ENCODE data around the gene ARHGAP6. TPM values are rescaled to one million over a fixed set of nuclear protein-coding genes. Genes with fewer than 3 reads are reported as not detected.
"Not testable (repeated sequence)": the region's sequence is repeated elsewhere in the genome, so short reads cannot be mapped to it uniquely, and the experiment has no call there.

Gene ARHGAP6
- total RNA-seq, 1 experiment from 2014 or later = not detected

GRCh38 chrX:11257290-11257689 is 408.4 kb downstream of the ARHGAP6 start:
- Histone ChIP-seq H3K9me3 (ENCODE audit: low read length) (no peaks in the 10 kb centered on the region), H3K27me3 (ENCODE audit: low read length) (no peaks in the 10 kb centered on the region), H3K27ac (ENCODE audit: low read length) (no peak overlapping the region), H3K9ac (ENCODE audit: low read length) (no peak overlapping the region), H2AFZ (ENCODE audit: low read length) (no peak overlapping the region), H3K4me3 (ENCODE audit: low read length) (no peak overlapping the region), H3K4me2 (ENCODE audit: low read depth, low read length, poor library complexity, severe bottlenecking) (no peak overlapping the region), H3K9me2 (replicated peaks; ENCODE audit: insufficient read depth, low read length) (no peaks in the 10 kb centered on the region), H3K4me1 (ENCODE audit: low read length) (no peaks in the 10 kb centered on the region), H3K79me2 (ENCODE audit: low read length) (no peaks in the 10 kb centered on the region), H3K36me3 (ENCODE audit: insufficient read depth, low read length) (no peaks in the 10 kb centered on the region), H4K20me1 (ENCODE audit: insufficient read depth, low read depth, low read length) (no peaks in the 10 kb centered on the region)
- DNase-seq = no peak

GRCh38 chrX:11254417-11255109 is 411.2 kb downstream of the ARHGAP6 start:
- Histone ChIP-seq H2AFZ (ENCODE audit: low read length) (no peak overlapping the region), H3K9me3 (ENCODE audit: low read length) (no peaks in the 10 kb centered on the region), H3K36me3 (ENCODE audit: insufficient read depth, low read length) (no peaks in the 10 kb centered on the region), H3K27me3 (ENCODE audit: low read length) (no peaks in the 10 kb centered on the region), H3K4me3 (ENCODE audit: low read length) (no peak overlapping the region), H3K9me2 (replicated peaks; ENCODE audit: insufficient read depth, low read length) (no peaks in the 10 kb centered on the region), H3K4me1 (ENCODE audit: low read length) (no peaks in the 10 kb centered on the region), H3K4me2 (ENCODE audit: low read depth, low read length, poor library complexity, severe bottlenecking) (no peak overlapping the region), H3K79me2 (ENCODE audit: low read length) (no peaks in the 10 kb centered on the region), H3K9ac (ENCODE audit: low read length) (no peak overlapping the region), H3K27ac (ENCODE audit: low read length) (no peak overlapping the region), H4K20me1 (ENCODE audit: insufficient read depth, low read depth, low read length) (no peaks in the 10 kb centered on the region)
- DNase-seq = no peak

DNA sequence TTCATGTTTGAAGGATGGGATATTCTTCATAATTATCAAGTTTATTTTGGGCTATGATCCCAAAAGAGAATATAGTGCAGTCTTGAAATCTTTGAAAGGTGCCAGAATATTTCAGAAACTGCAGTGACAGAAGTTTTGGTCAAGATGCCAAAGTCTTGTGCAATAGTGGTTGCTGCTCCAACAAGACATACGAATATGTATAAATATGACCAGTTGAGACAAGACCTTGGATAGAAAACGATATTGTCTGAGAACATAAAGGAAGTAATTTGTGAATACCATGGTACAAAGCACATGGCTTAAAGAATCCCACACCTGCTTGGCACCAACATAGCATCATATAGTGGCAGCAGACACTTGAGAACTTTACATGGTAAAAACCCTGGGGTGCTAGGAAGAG is 421.1 kb downstream of the ARHGAP6 start:
- no peak for DNase-seq
- H3K9me2 ChIP-seq (replicated peaks; ENCODE audit: insufficient read depth, low read length) = no peaks in the 10 kb centered on the region
- H3K27ac ChIP-seq (ENCODE audit: low read length) = no peak overlapping the region
- H3K9ac ChIP-seq (ENCODE audit: low read length) = no peak overlapping the region
- no peaks in the 10 kb centered on the region for H3K4me1 ChIP-seq (ENCODE audit: low read length)
- H3K9me3 ChIP-seq (ENCODE audit: low read length) = no peaks in the 10 kb centered on the region
- H3K27me3 ChIP-seq (ENCODE audit: low read length) = no peaks in the 10 kb centered on the region
- H3K79me2 ChIP-seq (ENCODE audit: low read length) = no peaks in the 10 kb centered on the region
- no peaks in the 10 kb centered on the region for H4K20me1 ChIP-seq (ENCODE audit: insufficient read depth, low read depth, low read length)
- no peak overlapping the region for H3K4me3 ChIP-seq (ENCODE audit: low read length)
- H2AFZ ChIP-seq (ENCODE audit: low read length) = no peak overlapping the region
- no peak overlapping the region for H3K4me2 ChIP-seq (ENCODE audit: low read depth, low read length, poor library complexity, severe bottlenecking)
- no peaks in the 10 kb centered on the region for H3K36me3 ChIP-seq (ENCODE audit: insufficient read depth, low read length)

- Histone ChIP-seq H3K9me3 (ENCODE audit: low read length) (no peaks in the 10 kb centered on the region), H4K20me1 (ENCODE audit: insufficient read depth, low read depth, low read length) (no peaks in the 10 kb centered on the region), H3K79me2 (ENCODE audit: low read length) (no peaks in the 10 kb centered on the region), H3K4me2 (ENCODE audit: low read depth, low read length, poor library complexity, severe bottlenecking) (no peak overlapping the region), H3K9me2 (replicated peaks; ENCODE audit: insufficient read depth, low read length) (no peaks in the 10 kb centered on the region), H3K27me3 (ENCODE audit: low read length) (no peaks in the 10 kb centered on the region), H2AFZ (ENCODE audit: low read length) (no peak overlapping the region), H3K4me1 (ENCODE audit: low read length) (no peaks in the 10 kb centered on the region), H3K9ac (ENCODE audit: low read length) (no peak overlapping the region), H3K36me3 (ENCODE audit: insufficient read depth, low read length) (no peaks in the 10 kb centered on the region), H3K4me3 (ENCODE audit: low read length) (no peak overlapping the region), H3K27ac (ENCODE audit: low read length) (no peak overlapping the region)
- no peak for DNase-seq
These were observed 423.0 kb downstream of the ARHGAP6 start for GRCh38 chrX:11242704-11243103.

DNA sequence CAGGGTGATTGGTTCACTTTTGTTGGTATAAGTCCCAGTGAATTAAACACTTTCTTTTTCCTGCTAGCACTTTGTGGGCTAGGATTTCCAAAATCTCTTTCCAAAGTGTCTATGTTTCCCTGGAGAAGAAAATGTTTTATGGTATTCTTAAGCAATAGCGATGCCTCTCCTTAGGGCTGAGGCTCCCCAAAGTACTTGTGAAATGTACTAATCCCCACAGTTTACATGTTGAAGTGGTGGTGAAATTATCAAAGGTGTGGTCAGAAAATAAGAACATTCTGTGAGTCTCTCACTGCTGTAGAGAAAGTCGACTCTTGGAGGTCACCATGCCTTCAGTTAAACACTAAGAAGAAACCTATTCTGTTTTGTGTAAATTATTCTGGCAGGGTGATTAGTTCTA is 424.0 kb downstream of the ARHGAP6 start:
- Histone ChIP-seq H3K9me3 (ENCODE audit: low read length) (no peaks in the 10 kb centered on the region), H3K9ac (ENCODE audit: low read length) (no peak overlapping the region), H3K36me3 (ENCODE audit: insufficient read depth, low read length) (no peaks in the 10 kb centered on the region), H3K4me2 (ENCODE audit: low read depth, low read length, poor library complexity, severe bottlenecking) (no peak overlapping the region), H3K9me2 (replicated peaks; ENCODE audit: insufficient read depth, low read length) (no peaks in the 10 kb centered on the region), H3K4me1 (ENCODE audit: low read length) (no peaks in the 10 kb centered on the region), H3K79me2 (ENCODE audit: low read length) (no peaks in the 10 kb centered on the region), H2AFZ (ENCODE audit: low read length) (no peak overlapping the region), H3K27me3 (ENCODE audit: low read length) (no peaks in the 10 kb centered on the region), H3K27ac (ENCODE audit: low read length) (no peak overlapping the region), H3K4me3 (ENCODE audit: low read length) (no peak overlapping the region), H4K20me1 (ENCODE audit: insufficient read depth, low read depth, low read length) (no peaks in the 10 kb centered on the region)
- no peak for DNase-seq

DNA sequence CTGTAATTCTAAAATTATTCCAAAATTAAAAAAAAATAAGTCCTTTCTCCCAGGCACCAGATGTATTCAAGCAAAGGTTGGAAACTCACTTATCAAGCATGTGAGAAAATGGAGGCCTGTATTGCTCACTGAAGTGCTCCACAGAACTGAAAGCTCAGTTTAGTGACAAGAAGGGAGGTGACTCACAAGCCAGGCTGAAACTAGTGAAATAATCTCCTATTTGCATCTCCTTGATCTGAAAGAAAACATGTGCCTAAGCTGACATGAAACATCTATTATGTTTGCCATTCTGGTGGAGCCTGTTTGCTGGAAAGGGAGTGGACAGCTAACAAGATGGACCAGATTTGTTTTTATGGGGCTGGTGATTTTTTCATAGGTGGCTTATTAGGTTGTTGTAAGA is 426.5 kb downstream of the ARHGAP6 start:
- H4K20me1 ChIP-seq (ENCODE audit: insufficient read depth, low read depth, low read length) = no peaks in the 10 kb centered on the region
- no peaks in the 10 kb centered on the region for H3K9me3 ChIP-seq (ENCODE audit: low read length)
- H2AFZ ChIP-seq (ENCODE audit: low read length) = no peak overlapping the region
- no peak overlapping the region for H3K4me2 ChIP-seq (ENCODE audit: low read depth, low read length, poor library complexity, severe bottlenecking)
- H3K9me2 ChIP-seq (replicated peaks; ENCODE audit: insufficient read depth, low read length) = no peaks in the 10 kb centered on the region
- H3K79me2 ChIP-seq (ENCODE audit: low read length) = no peaks in the 10 kb centered on the region
- no peak for DNase-seq
- no peaks in the 10 kb centered on the region for H3K36me3 ChIP-seq (ENCODE audit: insufficient read depth, low read length)
- no peaks in the 10 kb centered on the region for H3K27me3 ChIP-seq (ENCODE audit: low read length)
- H3K9ac ChIP-seq (ENCODE audit: low read length) = no peak overlapping the region
- H3K4me3 ChIP-seq (ENCODE audit: low read length) = no peak overlapping the region
- H3K4me1 ChIP-seq (ENCODE audit: low read length) = no peaks in the 10 kb centered on the region
- no peak overlapping the region for H3K27ac ChIP-seq (ENCODE audit: low read length)

DNA sequence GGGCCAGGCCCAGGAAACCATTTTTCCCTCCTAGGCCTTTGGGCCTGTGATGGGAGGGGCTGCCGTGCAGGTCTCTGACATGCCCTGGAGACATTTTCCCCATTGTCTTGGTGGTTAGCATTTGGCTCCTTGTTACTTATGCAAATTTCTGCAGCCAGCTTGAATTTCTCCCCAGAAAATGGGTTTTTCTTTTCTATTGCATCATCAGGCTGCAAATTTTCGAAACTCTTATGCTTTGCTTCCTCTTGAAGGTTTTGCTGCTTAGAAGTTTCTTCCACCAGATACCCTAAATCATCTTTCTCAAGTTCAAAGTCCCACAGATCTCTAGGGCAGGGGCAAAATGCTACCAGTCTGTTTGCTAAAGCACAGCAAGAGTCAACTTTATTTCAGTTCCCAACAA is 430.3 kb downstream of the ARHGAP6 start:
- H3K4me2 ChIP-seq (ENCODE audit: low read depth, low read length, poor library complexity, severe bottlenecking); H3K4me3 ChIP-seq (ENCODE audit: low read length); H3K9ac ChIP-seq (ENCODE audit: low read length); H3K36me3 ChIP-seq (ENCODE audit: insufficient read depth, low read length); H3K27ac ChIP-seq (ENCODE audit: low read length); H2AFZ ChIP-seq (ENCODE audit: low read length); H3K4me1 ChIP-seq (ENCODE audit: low read length); H3K27me3 ChIP-seq (ENCODE audit: low read length); H3K9me2 ChIP-seq (replicated peaks; ENCODE audit: insufficient read depth, low read length); H3K9me3 ChIP-seq (ENCODE audit: low read length); DNase-seq; H3K79me2 ChIP-seq (ENCODE audit: low read length); H4K20me1 ChIP-seq (ENCODE audit: insufficient read depth, low read depth, low read length): not testable (repeated sequence)

GRCh38 chrX:11215191-11215921 is 450.4 kb downstream of the ARHGAP6 start:
- no peak overlapping the region for H3K27ac ChIP-seq (ENCODE audit: low read length)
- H2AFZ ChIP-seq (ENCODE audit: low read length) = no peak overlapping the region
- no peaks in the 10 kb centered on the region for H3K9me2 ChIP-seq (replicated peaks; ENCODE audit: insufficient read depth, low read length)
- H3K9ac ChIP-seq (ENCODE audit: low read length) = no peak overlapping the region
- H3K4me3 ChIP-seq (ENCODE audit: low read length) = no peak overlapping the region
- no peaks in the 10 kb centered on the region for H3K36me3 ChIP-seq (ENCODE audit: insufficient read depth, low read length)
- no peak overlapping the region for H3K4me2 ChIP-seq (ENCODE audit: low read depth, low read length, poor library complexity, severe bottlenecking)
- no peaks in the 10 kb centered on the region for H3K27me3 ChIP-seq (ENCODE audit: low read length)
- no peaks in the 10 kb centered on the region for H3K79me2 ChIP-seq (ENCODE audit: low read length)
- no peak for DNase-seq
- no peaks in the 10 kb centered on the region for H4K20me1 ChIP-seq (ENCODE audit: insufficient read depth, low read depth, low read length)
- no peaks in the 10 kb centered on the region for H3K4me1 ChIP-seq (ENCODE audit: low read length)
- H3K9me3 ChIP-seq (ENCODE audit: low read length) = no peaks in the 10 kb centered on the region

All from Karpas-422 (cell line).